Sigmoid colon (tissue), 7 donors: ENCODE results near the gene DBT. TPM values are rescaled to one million over a fixed set of nuclear protein-coding genes. Genes with fewer than 3 reads are reported as not detected.
"Not testable (repeated sequence)": the region's sequence is repeated elsewhere in the genome, so short reads cannot be mapped to it uniquely, and the experiment has no call there.

Source experiments
- DNase-seq: peaks from one replicate; pipeline ENCODE4 v3.0.0-alpha.2; 2019
- H3K27ac ChIP-seq, 4 donors: fragments of 200-600 bp; sonication (generic); one replicate each; pipeline ENCODE4 v1.5.1; 2016 to 2019; ENCODE audit warnings: mild to moderate bottlenecking in 1 of 4
- H3K27me3 ChIP-seq, 3 donors: fragments of 200-600 bp; sonication (generic); one replicate each; pipeline ENCODE4 v1.5.1; 2019; ENCODE audit warnings: mild to moderate bottlenecking in 1 of 3
- H3K36me3 ChIP-seq, 4 donors: fragments of 200-600 bp; sonication (generic); one replicate each; pipeline ENCODE4 v1.5.1; 2016 to 2019
- H3K4me1 ChIP-seq, 4 donors: fragments of 200-600 bp; sonication (generic); one replicate each; pipeline ENCODE4 v1.5.1; 2017 to 2019
- H3K4me3 ChIP-seq, 4 donors: fragments of 200-600 bp; sonication (generic); one replicate each; pipeline ENCODE4 v1.5.1; 2017 to 2019; ENCODE audit warnings: mild to moderate bottlenecking in 2 of 4, moderate library complexity in 1 of 4
- H3K9me3 ChIP-seq, 4 donors: fragments of 200-600 bp in 3 of 4; sonication (generic) in 3 of 4; one replicate each; pipeline versions ENCODE4 v1.5.1 to v1.6.1; 2013 to 2019
- CTCF ChIP-seq, 4 experiments: fragments of 450-650 bp in 3 of 4; fragments of 200-600 bp in 1 of 4; IDR thresholded peaks; one replicate each; pipeline ENCODE4 v1.5.1; 2016 to 2019; ENCODE audit warnings: antibody characterized with exemption in 4 of 4, mild to moderate bottlenecking in 3 of 4, moderate library complexity in 2 of 4
- EP300 ChIP-seq, 4 donors: sonication (generic); formaldehyde crosslinking; IDR thresholded peaks; one replicate each; pipeline ENCODE4 v1.6.1; 2017; ENCODE audit warnings: antibody characterized with exemption in 4 of 4
- POLR2A ChIP-seq, 2 donors: fragments of 450-650 bp; IDR thresholded peaks; one replicate each; pipeline ENCODE4 v1.6.1; 2016; ENCODE audit warnings: antibody characterized with exemption in 2 of 2, mild to moderate bottlenecking in 2 of 2, moderate library complexity in 2 of 2
- POLR2AphosphoS5 ChIP-seq, 4 donors: sonication (generic); formaldehyde crosslinking; IDR thresholded peaks; one replicate each; pipeline ENCODE4 v1.6.1; 2017; ENCODE audit warnings: antibody characterized with exemption in 4 of 4
- WGBS, 2 donors: extraction: QIAGEN DNeasy Blood & Tissue Kit; methylation state at CpG; one replicate each; pipeline ENCODE4 v1.1.7; 2013; 5-methylcytosine and 5-hydroxymethylcytosine counted together
- intact Hi-C: fragments of 100-400 bp; cut with DNase I; formaldehyde crosslinking; loops from one replicate; pipeline ENCODE4 v1.15.1; 2023
- polyA plus RNA-seq, 3 donors: library from polyadenylated mRNA; stranded (reverse); fragments of 200-250 nt; gene quantifications; one replicate each; pipeline ENCODE4 v1.2.3, GENCODE V29; 2013
- total RNA-seq, 4 donors: library from RNA; depleted of rRNA; stranded (reverse); fragments of >200 nt; gene quantifications; one replicate each; pipeline ENCODE4 v1.1.0, GENCODE V29; 2016
- donor health status: healthy with polysubstance abuse.
- donor health status: Bipolar disorder and iron deficiency.
- donor health status: healthy.

Gene DBT
- total RNA-seq, result 10 to 100 TPM in 2 of 4 donors, 1 to 10 TPM in 2; 8.8 to 14.3 (median 11.1) TPM
- polyA plus RNA-seq, result 1 to 10 TPM; 3.0 to 4.6 (median 4.2) TPM

- no peaks in the 10 kb centered on the region for H3K36me3 ChIP-seq
- 0% methylated on average over 31 of the region's 31 CpGs for WGBS, 2 donors
Measured at GRCh38 chr1:100249537-100250257, at the start of gene DBT. DBT (minus strand) TSS chr1:100249834; CDS start chr1:100249820, 14 bp downstream.

GRCh38 chr1:100298512-100298911 is 48.9 kb upstream of the DBT start:
- intact Hi-C loops, result no loop called here
- Histone ChIP-seq H3K36me3 (no peaks in the 10 kb centered on the region), H3K27ac (no peak overlapping the region), H3K4me1 (peaks cover 0 to 16% (median 4%) of the 10 kb centered on the region in 4 donors), H3K9me3 (no peaks in the 10 kb centered on the region), H3K4me3 (no peak overlapping the region), H3K27me3 (no peaks in the 10 kb centered on the region)
- TF ChIP-seq POLR2A (IDR thresholded peaks at IDR 0.05) (no peak), EP300 (IDR thresholded peaks at IDR 0.05) (no peak), POLR2AphosphoS5 (IDR thresholded peaks at IDR 0.05) (no peak), CTCF (IDR thresholded peaks at IDR 0.05) (no peak)
- 92 to 93% methylated on average over 4 of the region's 4 CpGs for WGBS, 2 donors
- DNase-seq, result no peak

More at GRCh38 chr1:100249537-100250257, at the start of gene DBT:
- Histone ChIP-seq H3K4me1 (peaks cover 0 to 16% (median 8%) of the 10 kb centered on the region in 4 donors), H3K27me3 (no peaks in the 10 kb centered on the region), H3K4me3 (peak within 1 kb of the TSS; percentile 81 to 91 (median 88)), H3K9me3 (no peaks in the 10 kb centered on the region), H3K27ac (peak within 1 kb of the TSS; percentile 87 to 94 (median 93))
- TF ChIP-seq EP300 (IDR thresholded peaks at IDR 0.05) (no peak), POLR2A (IDR thresholded peaks at IDR 0.05) (peak; percentile 80 to 84), POLR2AphosphoS5 (IDR thresholded peaks at IDR 0.05) (peak; percentile 89 to 97 (median 94)), CTCF (IDR thresholded peaks at IDR 0.05) (no peak)
- intact Hi-C loops, result loop anchor here (2.0 to 10.0 kb wide), 6 partner anchors 103 to 645 kb away; partner anchors contain the start of genes CDC14A, EXTL2, SASS6 and SLC30A7
- DNase-seq, result peak; percentile 99

GRCh38 chr1:100296997-100297396 is 47.4 kb upstream of the DBT start:
- Histone ChIP-seq H3K36me3 (peaks cover 0 to 15% (median 4%) of the 10 kb centered on the region in 4 donors), H3K4me1 (peaks cover 0 to 16% (median 4%) of the 10 kb centered on the region in 4 donors)
- DNase-seq, H3K27me3 ChIP-seq, intact Hi-C loops, H3K4me3 ChIP-seq, H3K27ac ChIP-seq, H3K9me3 ChIP-seq: not testable (repeated sequence)

- no peak for DNase-seq
- no peak overlapping the region for H3K4me3 ChIP-seq
- no peaks in the 10 kb centered on the region for H3K27me3 ChIP-seq
- no peak for TF ChIP-seq POLR2AphosphoS5 (IDR thresholded peaks at IDR 0.05)
- no peak for TF ChIP-seq POLR2A (IDR thresholded peaks at IDR 0.05)
- no peak for TF ChIP-seq CTCF (IDR thresholded peaks at IDR 0.05)
- no peak for TF ChIP-seq EP300 (IDR thresholded peaks at IDR 0.05)
- peaks cover 0 to 10% (median 4%) of the 10 kb centered on the region in 4 donors for H3K4me1 ChIP-seq
- H3K9me3 ChIP-seq, result no peaks in the 10 kb centered on the region
- intact Hi-C loops, result no loop called here
- H3K36me3 ChIP-seq, result peaks cover 0 to 24% (median 6%) of the 10 kb centered on the region in 4 donors
- 87 to 96% methylated on average over 8 of the region's 8 CpGs for WGBS, 2 donors
- no peak overlapping the region for H3K27ac ChIP-seq
Measured at GRCh38 chr1:100296140-100296539, 46.5 kb upstream of the DBT start.

GRCh38 chr1:100292711-100293110 is 43.1 kb upstream of the DBT start:
- H3K9me3 ChIP-seq, result no peaks in the 10 kb centered on the region
- peaks cover 0 to 57% (median 21%) of the 10 kb centered on the region in 4 donors for H3K36me3 ChIP-seq
- no peak overlapping the region for H3K27ac ChIP-seq
- H3K27me3 ChIP-seq, result no peaks in the 10 kb centered on the region
- intact Hi-C loops, result no loop called here
- 56 to 85% methylated on average over 1 of the region's 1 CpG for WGBS, 2 donors
- no peaks in the 10 kb centered on the region for H3K4me1 ChIP-seq
- no peak overlapping the region for H3K4me3 ChIP-seq
- DNase-seq, result no peak
- TF ChIP-seq EP300 (IDR thresholded peaks at IDR 0.05), result no peak
- TF ChIP-seq POLR2AphosphoS5 (IDR thresholded peaks at IDR 0.05), result peak in 1 of 4 donors; percentile 17
- TF ChIP-seq POLR2A (IDR thresholded peaks at IDR 0.05), result no peak
